ENCODE measurements around the gene RBM17.
A peak's percentile ranks its signal among the peaks of the same experiment; 100 is the strongest.
"Not testable (repeated sequence)": the region's sequence is repeated elsewhere in the genome, so short reads cannot be mapped to it uniquely, and the experiment has no call there.

RBM17 gene

GRCh38 chr10:6080417-6080973, 8.3 kb upstream of the RBM17 start:
- DNase-seq (ENCODE audit: low read depth) = no peak

GRCh38 chr10:6082496-6083395, 6.1 kb upstream of the RBM17 start:
- no peak for DNase-seq (ENCODE audit: low read depth)

GRCh38 chr10:6083523-6084475, 5.0 kb upstream of the RBM17 start:
- peak; percentile 42 for DNase-seq (ENCODE audit: low read depth)

- DNase-seq (ENCODE audit: low read depth) = peak; percentile 82
These were observed 2.2 kb upstream of the RBM17 start for GRCh38 chr10:6086375-6087233.

- DNase-seq (ENCODE audit: low read depth) = no peak
These were observed 743 bp downstream of the RBM17 start for GRCh38 chr10:6089334-6090219.

GRCh38 chr10:6091630-6092029, 2.8 kb downstream of the RBM17 start:
- no peak for DNase-seq (ENCODE audit: low read depth)

GRCh38 chr10:6092731-6093130, 3.9 kb downstream of the RBM17 start:
- DNase-seq (ENCODE audit: low read depth) = no peak

- DNase-seq (ENCODE audit: low read depth) = no peak
These were observed 7.2 kb downstream of the RBM17 start for GRCh38 chr10:6095810-6096570.

GRCh38 chr10:6097063-6097462, 8.2 kb downstream of the RBM17 start:
- no peak for DNase-seq (ENCODE audit: low read depth)

- no peak for DNase-seq (ENCODE audit: low read depth)
These were observed 9.3 kb downstream of the RBM17 start for GRCh38 chr10:6098156-6098555.

- DNase-seq (ENCODE audit: low read depth) = no peak
These were observed 11.5 kb downstream of the RBM17 start for GRCh38 chr10:6100370-6100769.

- DNase-seq (ENCODE audit: low read depth) = no peak
These were observed 12.3 kb downstream of the RBM17 start for GRCh38 chr10:6101181-6101580.

- DNase-seq (ENCODE audit: low read depth) = no peak
These were observed 13.3 kb downstream of the RBM17 start for GRCh38 chr10:6102128-6102527.

- DNase-seq (ENCODE audit: low read depth) = no peak
These were observed 14.8 kb downstream of the RBM17 start for GRCh38 chr10:6103591-6103990.

GRCh38 chr10:6107616-6108015, 18.8 kb downstream of the RBM17 start:
- not testable (repeated sequence) for DNase-seq (ENCODE audit: low read depth)

GRCh38 chr10:6108072-6108471, 19.2 kb downstream of the RBM17 start:
- DNase-seq (ENCODE audit: low read depth) = no peak

- no peak for DNase-seq (ENCODE audit: low read depth)
These were observed 20.0 kb downstream of the RBM17 start for GRCh38 chr10:6108631-6109443.

- DNase-seq (ENCODE audit: low read depth) = no peak
These were observed 20.6 kb downstream of the RBM17 start for GRCh38 chr10:6109444-6109775.

- DNase-seq (ENCODE audit: low read depth) = no peak
These were observed 21.3 kb downstream of the RBM17 start for GRCh38 chr10:6110136-6110535.

Data from activated T-helper 9 cell treated with anti-CD3 and anti-CD28 coated beads, Interleukin-2, amount 50 U/mL, for 16 hours (primary cell).